ENCODE measurements around the gene MIER2.
"Not testable (repeated sequence)": the region's sequence is repeated elsewhere in the genome, so short reads cannot be mapped to it uniquely, and the experiment has no call there.

Gene MIER2

GRCh38 chr19:269241-269640 is 75.4 kb downstream of the MIER2 start:
- H3K4me3 ChIP-seq (replicated peaks in 1 of 2; ENCODE audit: low read depth in 2 of 2, low read length in 2 of 2) = no peak overlapping the region
- no peak for DNase-seq (ENCODE audit: low read depth in 2 of 2)
- TF ChIP-seq, protein P1, sequence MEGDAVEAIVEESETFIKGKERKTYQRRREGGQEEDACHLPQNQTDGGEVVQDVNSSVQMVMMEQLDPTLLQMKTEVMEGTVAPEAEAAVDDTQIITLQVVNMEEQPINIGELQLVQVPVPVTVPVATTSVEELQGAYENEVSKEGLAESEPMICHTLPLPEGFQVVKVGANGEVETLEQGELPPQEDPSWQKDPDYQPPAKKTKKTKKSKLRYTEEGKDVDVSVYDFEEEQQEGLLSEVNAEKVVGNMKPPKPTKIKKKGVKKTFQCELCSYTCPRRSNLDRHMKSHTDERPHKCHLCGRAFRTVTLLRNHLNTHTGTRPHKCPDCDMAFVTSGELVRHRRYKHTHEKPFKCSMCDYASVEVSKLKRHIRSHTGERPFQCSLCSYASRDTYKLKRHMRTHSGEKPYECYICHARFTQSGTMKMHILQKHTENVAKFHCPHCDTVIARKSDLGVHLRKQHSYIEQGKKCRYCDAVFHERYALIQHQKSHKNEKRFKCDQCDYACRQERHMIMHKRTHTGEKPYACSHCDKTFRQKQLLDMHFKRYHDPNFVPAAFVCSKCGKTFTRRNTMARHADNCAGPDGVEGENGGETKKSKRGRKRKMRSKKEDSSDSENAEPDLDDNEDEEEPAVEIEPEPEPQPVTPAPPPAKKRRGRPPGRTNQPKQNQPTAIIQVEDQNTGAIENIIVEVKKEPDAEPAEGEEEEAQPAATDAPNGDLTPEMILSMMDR (IDR thresholded peaks at IDR 0.05; ENCODE audit: low read depth, low read length) = no peak

DNA sequence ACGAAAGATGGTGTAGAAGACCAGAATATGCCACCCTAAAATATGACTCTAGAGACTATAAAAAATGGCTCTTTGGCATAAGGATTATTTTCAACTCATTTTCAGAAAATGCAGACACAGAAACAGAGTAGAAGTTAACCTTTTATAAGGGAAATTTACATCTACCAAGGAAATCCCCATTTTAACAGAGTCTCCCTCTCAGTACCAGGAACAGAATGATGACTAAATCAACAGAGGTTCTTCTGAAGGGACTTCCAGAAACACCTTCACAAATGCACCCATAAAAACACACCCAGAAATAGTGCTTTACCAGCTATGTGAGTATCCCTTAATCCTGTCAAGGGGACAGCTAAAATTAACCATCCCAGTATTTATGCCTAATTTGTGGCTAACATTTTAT is 82.5 kb downstream of the MIER2 start:
- no peak for DNase-seq (ENCODE audit: low read depth in 2 of 2)
- H3K4me3 ChIP-seq (replicated peaks in 1 of 2; ENCODE audit: low read depth in 2 of 2, low read length in 2 of 2) = no peak overlapping the region
- TF ChIP-seq, protein P1 (IDR thresholded peaks at IDR 0.05; ENCODE audit: low read depth, low read length) = no peak

GRCh38 chr19:256804-257203 is 87.8 kb downstream of the MIER2 start:
- not testable (repeated sequence) for H3K4me3 ChIP-seq (replicated peaks in 1 of 2; ENCODE audit: low read depth in 2 of 2, low read length in 2 of 2); DNase-seq (ENCODE audit: low read depth in 2 of 2)

All from cardiac fibroblast (primary cell).